DOHH2 (cell line): ENCODE measurements around the gene F11R.
"Not testable (repeated sequence)": the region's sequence is repeated elsewhere in the genome, so short reads cannot be mapped to it uniquely, and the experiment has no call there.

Experiments used
- EZH2phosphoT487 ChIP-seq: fragments of 200-600 bp; sonication (generic); IDR thresholded peaks from 2 replicates; pipeline ENCODE4 v1.6.1; 2017; ENCODE audit warnings: borderline replicate concordance, mild to moderate bottlenecking, antibody characterized with exemption, low read length, moderate library complexity, mixed read lengths
- TF ChIP-seq, protein P1 (sequence below): fragments of 200-600 bp; sonication (generic); IDR thresholded peaks from one replicate; pipeline ENCODE4 v1.5.1; 2014; ENCODE audit warnings: antibody characterized with exemption, mild to moderate bottlenecking, low read depth, low read length; ENCODE audit not compliant: poor library complexity, severe bottlenecking

DNA sequence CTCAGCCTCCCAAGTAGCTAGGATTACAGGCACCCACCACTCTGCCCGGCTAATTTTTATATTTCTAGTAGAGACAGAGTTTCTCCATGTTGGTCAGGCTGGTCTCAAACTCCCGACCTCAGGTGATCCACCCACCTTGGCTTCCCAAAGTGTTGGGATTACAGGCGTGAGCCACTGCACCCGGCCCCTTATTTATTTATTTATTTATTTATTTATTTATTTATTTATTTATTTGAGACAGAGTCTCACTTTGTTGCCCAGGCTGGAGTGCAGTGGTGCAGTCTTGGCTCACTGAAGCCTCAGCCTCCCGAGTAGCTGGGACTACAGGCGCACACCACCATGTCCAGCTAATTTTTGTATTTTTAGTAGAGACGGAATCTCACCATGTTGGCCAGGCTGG lies 44.7 kb upstream of the F11R start:
- TF ChIP-seq, protein P1, sequence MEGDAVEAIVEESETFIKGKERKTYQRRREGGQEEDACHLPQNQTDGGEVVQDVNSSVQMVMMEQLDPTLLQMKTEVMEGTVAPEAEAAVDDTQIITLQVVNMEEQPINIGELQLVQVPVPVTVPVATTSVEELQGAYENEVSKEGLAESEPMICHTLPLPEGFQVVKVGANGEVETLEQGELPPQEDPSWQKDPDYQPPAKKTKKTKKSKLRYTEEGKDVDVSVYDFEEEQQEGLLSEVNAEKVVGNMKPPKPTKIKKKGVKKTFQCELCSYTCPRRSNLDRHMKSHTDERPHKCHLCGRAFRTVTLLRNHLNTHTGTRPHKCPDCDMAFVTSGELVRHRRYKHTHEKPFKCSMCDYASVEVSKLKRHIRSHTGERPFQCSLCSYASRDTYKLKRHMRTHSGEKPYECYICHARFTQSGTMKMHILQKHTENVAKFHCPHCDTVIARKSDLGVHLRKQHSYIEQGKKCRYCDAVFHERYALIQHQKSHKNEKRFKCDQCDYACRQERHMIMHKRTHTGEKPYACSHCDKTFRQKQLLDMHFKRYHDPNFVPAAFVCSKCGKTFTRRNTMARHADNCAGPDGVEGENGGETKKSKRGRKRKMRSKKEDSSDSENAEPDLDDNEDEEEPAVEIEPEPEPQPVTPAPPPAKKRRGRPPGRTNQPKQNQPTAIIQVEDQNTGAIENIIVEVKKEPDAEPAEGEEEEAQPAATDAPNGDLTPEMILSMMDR = not testable (repeated sequence)
- not testable (repeated sequence) for TF ChIP-seq EZH2phosphoT487
